HepG2 (cell line): ENCODE results near the gene BPIFA2.

ENCODE experiments used
- ATF2 ChIP-seq: sonication (generic); formaldehyde crosslinking; IDR thresholded peaks from 2 replicates; pipeline ENCODE4 v1.4.0; 2020; ENCODE audit warnings: missing genetic modification reagents
- CCDC6 ChIP-seq: sonication (generic); formaldehyde crosslinking; IDR thresholded peaks from 2 replicates; pipeline ENCODE4 v1.8.1; 2022; ENCODE audit warnings: mild to moderate bottlenecking, missing genetic modification reagents, moderate library complexity
- DZIP1 ChIP-seq: sonication (generic); formaldehyde crosslinking; IDR thresholded peaks from 2 replicates; pipeline ENCODE4 v1.5.0; 2020; ENCODE audit warnings: mild to moderate bottlenecking, missing genetic modification reagents
- ZBTB20 ChIP-seq: sonication (generic); formaldehyde crosslinking; IDR thresholded peaks from 2 replicates; pipeline ENCODE4 v1.8.1; 2023; ENCODE audit warnings: missing genetic modification reagents, low read depth, mild to moderate bottlenecking, borderline replicate concordance

GRCh38 chr20:33175123-33175522 lies 7.2 kb downstream of the BPIFA2 start:
- TF ChIP-seq ATF2: no peak
- TF ChIP-seq DZIP1: no peak
- TF ChIP-seq ZBTB20: no peak
- no peak for TF ChIP-seq CCDC6
